ENCODE measurements around the gene IFT88. TPM values are rescaled to one million over a fixed set of nuclear protein-coding genes. Genes with fewer than 3 reads are reported as not detected.

Gene IFT88
- total and polyA plus RNA-seq, 2 of the 8 experiments (the other 6 are each of a cell fraction or from before 2014, with no cell fraction given): 1.7 to 5.8 TPM

GRCh38 chr13:20673715-20674114, 106.8 kb downstream of the IFT88 start (continued):
- TF ChIP-seq CHD7 (IDR thresholded peaks at IDR 0.05; ENCODE audit: insufficient replicate concordance, low read length): no peak
- TF ChIP-seq YY1 (IDR thresholded peaks at IDR 0.05; ENCODE audit: low read depth, low read length): no peak
- no peak for TF ChIP-seq JUND (IDR thresholded peaks at IDR 0.05; ENCODE audit: low read length)
- TF ChIP-seq SP1 (IDR thresholded peaks at IDR 0.05; ENCODE audit: low read depth, low read length): no peak
- TF ChIP-seq SP4 (IDR thresholded peaks at IDR 0.05; ENCODE audit: low read length): no peak

Measured in H1 (cell line).